AG10803 (cell line): ENCODE data around the gene CRB1.
A peak's percentile ranks its signal among the peaks of the same experiment; 100 is the strongest.

Experiments used
- DNase-seq: peaks from one replicate; pipeline ENCODE4 v3.0.0; 2010; ENCODE audit warnings: low read depth
- H3K4me3 ChIP-seq: 2 replicates; pipeline ENCODE4 v1.5.1; 2011; ENCODE audit warnings: mild to moderate bottlenecking, low read length, control low read depth
- TF ChIP-seq, protein P1 (sequence below): conservative IDR thresholded peaks from 2 replicates; pipeline ENCODE4 v1.5.1; 2011; ENCODE audit warnings: mild to moderate bottlenecking, low read length, control low read depth, inconsistent platforms

The CRB1 gene

DNA sequence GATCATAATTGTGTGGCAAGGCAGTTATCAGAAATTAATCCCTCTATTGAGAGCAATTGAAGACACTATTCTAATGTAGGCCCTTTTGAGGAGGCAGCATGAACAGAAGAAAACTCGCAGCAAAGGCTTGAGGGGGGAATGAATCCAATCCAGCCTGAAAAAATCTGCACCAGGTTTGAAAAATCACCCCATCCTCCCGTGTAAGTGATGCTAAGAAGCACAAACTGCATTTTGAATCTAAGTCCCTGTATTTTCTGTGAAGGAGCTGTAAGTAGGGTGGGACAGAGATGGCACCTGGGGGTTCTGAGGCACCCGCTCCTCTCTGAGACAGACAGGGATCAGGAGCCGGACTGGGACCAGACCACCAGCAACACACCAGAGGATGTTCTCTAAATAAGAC lies at the start of gene CRB1:
Gene CRB1 (plus strand): TSS at position 241 of the 400 bp plus-strand sequence. CDS start 161 bp downstream, outside the sequence.
- peak; percentile 5 for DNase-seq
- TF ChIP-seq, protein P1, sequence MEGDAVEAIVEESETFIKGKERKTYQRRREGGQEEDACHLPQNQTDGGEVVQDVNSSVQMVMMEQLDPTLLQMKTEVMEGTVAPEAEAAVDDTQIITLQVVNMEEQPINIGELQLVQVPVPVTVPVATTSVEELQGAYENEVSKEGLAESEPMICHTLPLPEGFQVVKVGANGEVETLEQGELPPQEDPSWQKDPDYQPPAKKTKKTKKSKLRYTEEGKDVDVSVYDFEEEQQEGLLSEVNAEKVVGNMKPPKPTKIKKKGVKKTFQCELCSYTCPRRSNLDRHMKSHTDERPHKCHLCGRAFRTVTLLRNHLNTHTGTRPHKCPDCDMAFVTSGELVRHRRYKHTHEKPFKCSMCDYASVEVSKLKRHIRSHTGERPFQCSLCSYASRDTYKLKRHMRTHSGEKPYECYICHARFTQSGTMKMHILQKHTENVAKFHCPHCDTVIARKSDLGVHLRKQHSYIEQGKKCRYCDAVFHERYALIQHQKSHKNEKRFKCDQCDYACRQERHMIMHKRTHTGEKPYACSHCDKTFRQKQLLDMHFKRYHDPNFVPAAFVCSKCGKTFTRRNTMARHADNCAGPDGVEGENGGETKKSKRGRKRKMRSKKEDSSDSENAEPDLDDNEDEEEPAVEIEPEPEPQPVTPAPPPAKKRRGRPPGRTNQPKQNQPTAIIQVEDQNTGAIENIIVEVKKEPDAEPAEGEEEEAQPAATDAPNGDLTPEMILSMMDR: no peak
- H3K4me3 ChIP-seq: no peak within 1 kb of the TSS

DNA sequence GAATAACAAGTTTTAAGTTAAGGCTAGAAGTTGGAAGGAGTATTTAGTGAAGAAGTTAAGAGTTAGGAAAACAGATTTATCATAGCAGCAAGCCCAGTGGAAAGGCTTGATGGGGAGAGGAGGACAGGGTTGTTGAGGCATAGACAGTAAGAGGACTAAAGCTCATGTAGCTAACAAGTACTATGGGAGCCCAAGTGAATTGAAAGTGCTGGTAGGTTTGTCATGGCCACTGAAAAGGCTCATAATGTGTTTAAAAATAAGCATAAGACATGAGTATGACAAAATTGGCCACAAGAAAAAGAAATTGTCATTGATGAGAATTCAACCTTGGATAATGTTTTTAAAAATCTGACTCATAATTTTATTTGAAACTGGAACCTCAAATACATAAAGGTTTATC lies 49.2 kb upstream of the CRB1 start:
- no peak overlapping the region for H3K4me3 ChIP-seq
- no peak for DNase-seq
- TF ChIP-seq, protein P1: no peak

DNA sequence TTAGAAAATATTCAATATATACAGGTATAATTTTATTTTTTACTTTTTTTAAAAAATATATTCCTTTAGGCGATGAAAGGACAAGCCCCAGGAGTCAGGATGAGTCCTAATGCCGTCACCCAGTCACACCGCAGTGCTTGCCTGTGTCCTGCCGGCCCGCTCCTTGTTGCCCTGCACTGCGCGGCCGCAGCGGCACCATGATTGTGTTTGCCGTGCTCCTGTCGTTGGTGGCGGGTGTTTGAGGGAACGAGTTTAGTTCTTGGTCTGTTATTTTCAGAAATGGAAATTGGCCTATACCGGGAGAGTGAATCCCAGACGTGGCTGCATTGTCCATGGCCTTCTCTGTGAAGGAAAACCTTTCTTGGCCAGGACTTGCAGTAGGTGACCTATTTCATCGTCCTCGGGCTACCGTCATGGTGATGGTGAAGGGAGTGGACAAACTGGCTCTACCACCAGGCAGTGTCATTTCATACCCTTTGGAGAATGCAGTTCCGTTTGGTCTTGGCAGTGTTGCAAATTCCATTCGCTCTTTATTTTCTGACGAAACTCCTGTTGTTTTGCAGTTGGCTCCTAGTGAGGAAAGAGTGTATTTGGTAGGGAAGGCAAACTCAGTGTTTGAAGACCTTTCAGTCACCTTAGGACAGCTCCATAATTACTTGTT lies 45.9 kb upstream of the CRB1 start:
- no peak for DNase-seq
- no peak overlapping the region for H3K4me3 ChIP-seq
- TF ChIP-seq, protein P1: no peak

DNA sequence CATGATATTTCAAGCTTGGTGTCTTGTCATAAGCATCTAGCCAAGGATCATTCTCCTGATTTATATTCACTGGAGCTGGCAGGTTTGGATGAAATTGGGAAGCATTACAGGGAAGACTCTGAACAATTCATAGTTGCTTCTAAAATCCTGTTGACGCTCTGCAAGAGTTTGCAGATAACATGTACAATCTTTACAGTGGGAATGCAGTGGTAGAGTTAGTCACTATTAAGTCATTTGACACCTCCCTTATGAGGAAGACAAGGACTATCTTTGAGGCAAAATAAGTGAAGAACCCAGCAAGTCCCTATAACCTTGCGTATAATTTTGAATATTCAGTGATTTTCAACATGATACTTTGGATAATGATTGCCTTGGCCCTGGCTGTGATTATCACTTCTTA lies 45.3 kb upstream of the CRB1 start:
- TF ChIP-seq, protein P1: no peak
- DNase-seq: no peak

DNA sequence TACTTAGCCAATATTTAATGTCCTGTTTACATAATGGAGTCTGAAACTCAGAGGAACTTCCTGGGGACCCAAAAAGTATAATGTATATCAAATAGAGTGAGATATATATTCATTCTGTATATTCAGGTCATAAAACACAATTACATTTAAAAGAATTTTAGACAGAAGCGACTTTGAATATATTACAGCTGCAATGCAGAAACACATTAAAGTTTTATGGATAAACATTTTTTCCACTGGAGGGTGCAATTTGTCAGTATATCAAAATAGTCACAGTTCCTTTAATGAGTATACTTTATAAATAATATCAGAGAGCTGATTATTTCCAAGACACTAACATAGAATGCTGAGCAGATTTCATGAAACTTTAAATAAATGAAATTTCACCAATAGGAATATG lies 43.9 kb upstream of the CRB1 start:
- TF ChIP-seq, protein P1: peak; percentile 34
- no peak for DNase-seq
- H3K4me3 ChIP-seq: no peak overlapping the region

More for the DNA sequence above, 45.3 kb upstream of the CRB1 start:
- H3K4me3 ChIP-seq: no peak overlapping the region

DNA sequence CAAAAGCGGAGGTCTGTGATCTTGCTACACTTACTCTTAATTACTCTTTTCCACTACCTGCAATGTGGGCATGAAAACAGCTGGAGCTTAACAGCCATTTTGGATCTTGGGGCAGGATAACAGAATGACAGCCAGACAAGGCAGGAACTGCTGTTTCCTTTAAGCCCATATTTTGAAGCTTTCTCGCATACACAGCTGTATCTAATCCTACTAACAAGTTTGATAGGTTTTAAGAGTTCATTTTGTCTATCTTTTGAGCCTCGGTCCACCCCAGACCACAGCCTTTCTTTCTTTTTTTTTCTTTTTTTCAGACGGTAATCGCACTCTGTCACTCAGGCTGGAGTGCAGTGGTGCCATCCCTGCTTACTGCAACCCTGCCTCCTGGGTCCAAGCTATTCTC lies 42.4 kb upstream of the CRB1 start:
- TF ChIP-seq, protein P1: no peak
- H3K4me3 ChIP-seq: no peak overlapping the region
- no peak for DNase-seq

DNA sequence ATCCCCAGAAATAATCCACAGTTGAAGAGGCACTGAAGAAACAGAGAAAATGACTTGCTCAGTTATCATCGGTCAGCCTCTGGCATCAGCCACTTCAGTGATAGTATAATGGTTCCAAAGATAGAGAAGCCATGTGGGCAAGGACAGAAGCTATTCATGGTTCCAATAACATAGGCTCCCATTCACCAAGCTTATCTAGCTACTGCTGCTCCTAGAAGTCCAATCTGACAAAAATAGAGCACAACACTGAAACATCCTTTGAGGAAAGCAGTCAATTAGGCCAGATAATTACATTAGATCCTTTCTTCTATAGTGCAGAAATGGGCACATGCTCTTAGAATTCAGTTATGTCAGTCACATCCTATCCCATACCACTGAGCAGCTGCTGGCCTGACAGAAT lies 33.5 kb upstream of the CRB1 start:
- TF ChIP-seq, protein P1: no peak
- DNase-seq: no peak
- no peak overlapping the region for H3K4me3 ChIP-seq
